OCI-M1 (cell line): ENCODE data around the gene ARL8B.
"Not testable (repeated sequence)": the region's sequence is repeated elsewhere in the genome, so short reads cannot be mapped to it uniquely, and the experiment has no call there.

ENCODE experiments used
- DNase-seq: peaks from one replicate; lab custom pipeline; 2025; lab: John Stamatoyannopoulos, UW

ARL8B gene

DNA sequence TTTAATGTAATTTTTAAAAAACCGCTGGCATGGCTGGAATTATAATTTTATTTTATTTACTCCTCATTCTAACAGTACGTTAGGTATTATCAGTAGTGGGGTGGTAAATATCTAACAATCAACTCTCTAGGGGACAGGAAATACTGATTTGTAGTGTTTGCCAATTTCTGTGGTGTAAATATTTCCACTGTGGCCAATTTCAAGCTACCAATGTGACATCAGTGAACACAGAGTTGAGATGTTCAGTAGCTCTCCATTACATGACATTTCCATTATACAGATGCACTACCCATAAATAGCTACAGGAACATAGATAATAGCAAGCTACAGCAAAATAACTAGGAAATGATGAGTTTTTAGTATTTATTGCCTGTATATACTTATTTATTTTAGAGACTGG, 10.0 kb upstream of the ARL8B start:
- no peak for DNase-seq

DNA sequence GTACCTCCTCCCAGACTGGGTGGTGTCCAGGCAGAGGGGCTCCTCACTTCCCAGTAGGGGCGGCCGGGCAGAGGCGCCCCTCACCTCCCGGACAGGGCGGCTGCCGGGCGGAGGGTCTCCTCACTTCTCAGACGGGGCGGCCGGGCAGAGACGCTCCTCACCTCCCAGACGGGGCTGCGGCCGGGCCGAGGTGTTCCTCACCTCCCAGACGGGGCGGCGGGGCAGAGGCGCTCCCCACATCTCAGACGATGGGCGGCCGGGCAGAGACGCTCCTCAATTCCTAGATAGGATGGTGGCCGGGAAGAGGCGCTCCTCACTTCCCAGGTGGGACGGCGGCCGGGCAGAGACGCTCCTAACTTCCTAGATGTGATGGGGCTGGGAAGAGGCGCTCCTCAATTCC, 8.4 kb upstream of the ARL8B start:
- not testable (repeated sequence) for DNase-seq

DNA sequence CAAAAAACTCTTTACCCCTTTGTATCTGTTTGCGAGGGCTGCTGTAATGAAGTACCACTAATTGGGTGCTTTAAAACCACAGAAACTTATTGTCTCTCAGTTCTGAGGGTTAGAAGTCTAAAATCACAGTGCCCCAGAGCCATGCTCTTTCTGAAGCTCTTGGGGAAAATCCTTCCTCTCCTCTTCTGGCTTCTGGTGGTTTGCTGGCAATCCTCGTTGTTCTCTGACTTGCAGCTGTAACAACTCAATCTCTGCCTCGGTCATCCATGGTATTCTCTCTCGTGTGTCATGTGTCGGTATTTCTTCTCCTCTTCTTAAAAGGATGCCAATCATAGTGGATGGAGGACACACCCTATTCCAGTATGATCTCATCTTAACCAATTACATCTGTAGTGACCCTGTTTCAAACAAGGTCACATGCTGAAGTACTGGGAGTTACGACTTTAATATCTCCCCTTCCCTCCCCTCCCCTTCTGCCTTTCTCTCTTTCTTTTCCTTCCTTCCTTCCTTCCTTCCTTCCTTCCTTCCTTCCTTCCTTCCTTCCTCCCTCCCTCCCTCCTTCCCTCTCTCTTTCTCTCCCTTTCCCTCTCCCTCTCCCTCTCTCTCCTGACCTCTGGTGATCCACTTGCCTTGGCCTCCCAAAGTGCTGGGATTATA, 6.5 kb upstream of the ARL8B start:
- DNase-seq: peak; percentile 36

DNA sequence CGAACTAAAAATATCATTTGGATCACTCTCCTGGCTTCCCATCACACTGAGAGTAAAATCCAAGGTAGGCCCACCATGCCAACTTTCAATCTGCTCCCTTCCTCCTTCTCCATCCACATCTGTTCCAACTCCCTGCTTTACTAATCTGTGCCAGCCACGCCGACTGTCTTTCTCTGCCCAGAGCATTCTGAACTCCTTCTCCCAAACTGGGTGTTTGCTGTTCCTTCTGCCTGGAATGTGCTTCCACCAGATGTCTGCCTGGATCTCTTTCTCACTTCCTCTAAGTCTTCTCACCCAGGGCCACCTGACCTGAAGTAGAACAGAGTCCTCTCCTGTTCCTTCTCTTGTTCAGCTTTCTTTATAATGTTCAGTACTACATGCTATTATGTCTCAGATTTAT, 5.6 kb upstream of the ARL8B start:
- no peak for DNase-seq

DNA sequence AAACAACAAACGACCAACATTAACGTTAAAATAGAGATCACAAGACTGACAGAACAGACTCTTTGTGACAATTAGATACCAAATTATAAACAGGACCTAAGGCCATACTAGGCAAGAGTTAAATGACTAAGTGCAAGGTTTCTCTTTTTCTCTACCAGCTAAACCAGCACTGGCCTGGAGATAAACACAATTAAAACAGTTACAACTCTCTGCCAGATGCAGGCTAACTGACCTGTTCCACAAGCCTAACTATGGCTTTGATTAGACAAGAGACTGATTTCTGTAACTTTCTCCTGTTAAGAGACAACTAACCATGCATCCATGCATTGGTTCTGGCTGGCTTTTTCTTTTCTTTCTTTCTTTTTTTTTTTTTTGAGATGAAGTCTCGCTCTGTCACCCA, 1.6 kb upstream of the ARL8B start:
- no peak for DNase-seq

DNA sequence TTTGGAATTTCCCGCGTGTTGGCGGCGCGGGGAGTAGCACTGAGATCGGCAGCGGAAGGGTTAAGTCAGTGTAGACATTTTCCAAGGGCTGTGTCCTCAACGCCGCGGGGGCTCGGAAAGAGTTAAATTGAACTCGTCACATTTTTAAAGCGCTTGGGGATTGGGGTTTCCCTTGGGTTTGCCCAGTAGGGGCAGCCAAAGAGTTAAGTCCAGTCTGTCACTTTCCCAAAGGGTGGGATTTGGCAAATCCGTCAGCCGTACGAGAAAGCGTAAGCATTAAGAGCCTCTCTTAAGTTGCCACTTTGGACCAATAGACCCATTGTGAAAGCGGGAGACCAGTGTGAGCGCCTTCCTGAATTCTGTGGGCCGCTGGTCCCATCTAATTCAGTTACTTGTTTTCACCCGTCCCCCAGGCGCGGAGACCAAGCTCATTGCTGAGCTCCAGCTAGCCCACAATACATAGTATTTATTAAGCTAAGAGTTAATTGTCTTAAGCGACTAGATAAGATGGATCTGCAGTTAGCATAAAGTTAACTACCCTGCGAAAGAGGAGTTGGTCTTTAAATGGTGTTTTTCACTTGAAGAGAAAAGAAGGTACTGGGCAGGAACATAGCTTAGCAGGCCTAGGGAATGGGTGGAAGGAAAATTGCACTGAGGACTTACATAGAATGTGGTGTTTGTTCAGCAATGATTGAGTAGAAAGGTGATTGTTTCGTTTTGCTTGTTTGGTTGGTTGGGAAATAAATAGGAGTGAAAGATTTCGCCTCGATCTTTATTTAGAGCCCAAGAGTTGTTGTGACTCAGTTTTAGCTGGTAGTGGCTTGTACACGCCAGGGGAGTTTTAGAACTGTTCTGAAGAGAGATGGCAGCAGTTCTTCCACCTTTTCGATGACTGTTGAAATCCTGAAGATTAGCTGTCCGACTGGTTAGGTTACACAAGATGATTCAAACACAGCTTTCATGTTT, 932 bp downstream of the ARL8B start:
- DNase-seq: peak; percentile 83

DNA sequence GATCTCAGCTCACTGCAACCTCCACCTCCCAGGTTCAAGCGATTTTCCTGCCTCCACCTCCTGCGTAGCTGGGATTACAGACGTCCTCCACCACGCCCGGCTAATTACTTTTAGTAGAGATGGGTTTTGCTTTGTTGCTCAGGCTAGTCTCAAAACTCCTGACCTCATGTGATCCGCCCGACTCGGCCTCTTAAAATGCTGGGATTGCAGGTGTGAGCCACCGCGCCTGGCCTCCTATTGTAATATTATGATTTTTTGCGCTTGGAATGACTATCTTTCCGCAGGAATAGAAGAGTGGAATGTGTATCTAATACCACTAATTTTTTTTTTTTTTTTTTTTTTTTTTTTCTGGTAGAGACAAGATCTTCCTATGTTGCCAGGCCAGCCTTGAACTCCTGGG, 1.8 kb downstream of the ARL8B start:
- DNase-seq: no peak

DNA sequence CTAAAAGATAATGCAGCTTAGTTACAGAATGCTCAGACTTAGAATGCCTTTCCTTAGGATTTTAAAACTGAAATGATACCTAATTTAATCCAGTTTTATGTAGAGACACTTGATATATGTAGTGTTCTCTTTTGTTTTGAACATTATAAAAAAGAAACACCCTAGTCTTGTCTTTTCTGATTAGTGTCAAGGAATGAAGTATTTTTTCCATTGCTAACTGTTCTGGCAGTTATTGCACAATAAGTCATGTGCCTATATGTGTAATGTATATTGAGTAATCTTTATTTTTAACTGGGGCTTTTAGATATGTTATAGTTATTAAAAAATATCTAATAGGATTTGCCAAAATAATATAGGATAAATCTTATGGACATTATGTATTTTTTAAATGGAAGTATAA, 4.5 kb downstream of the ARL8B start:
- peak; percentile 92 for DNase-seq

DNA sequence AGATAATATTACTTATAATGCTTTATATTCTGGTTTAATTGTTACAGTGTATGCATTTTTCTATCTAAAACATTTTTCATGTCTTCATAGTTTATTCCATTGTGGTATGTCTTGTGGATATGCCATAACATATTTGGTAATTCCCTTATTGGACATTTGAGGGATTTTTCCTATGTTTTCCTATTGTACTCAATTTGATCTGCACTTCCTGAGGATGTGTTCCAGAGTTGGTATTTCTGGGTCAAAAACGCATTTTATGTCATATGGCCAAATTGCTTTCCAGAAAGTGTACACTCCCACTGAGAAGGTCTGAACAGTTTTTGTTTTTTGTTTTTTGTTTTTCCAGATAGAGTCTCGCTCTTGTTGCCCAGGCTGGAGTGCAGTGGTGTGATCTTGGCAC, 6.8 kb downstream of the ARL8B start:
- DNase-seq: no peak

DNA sequence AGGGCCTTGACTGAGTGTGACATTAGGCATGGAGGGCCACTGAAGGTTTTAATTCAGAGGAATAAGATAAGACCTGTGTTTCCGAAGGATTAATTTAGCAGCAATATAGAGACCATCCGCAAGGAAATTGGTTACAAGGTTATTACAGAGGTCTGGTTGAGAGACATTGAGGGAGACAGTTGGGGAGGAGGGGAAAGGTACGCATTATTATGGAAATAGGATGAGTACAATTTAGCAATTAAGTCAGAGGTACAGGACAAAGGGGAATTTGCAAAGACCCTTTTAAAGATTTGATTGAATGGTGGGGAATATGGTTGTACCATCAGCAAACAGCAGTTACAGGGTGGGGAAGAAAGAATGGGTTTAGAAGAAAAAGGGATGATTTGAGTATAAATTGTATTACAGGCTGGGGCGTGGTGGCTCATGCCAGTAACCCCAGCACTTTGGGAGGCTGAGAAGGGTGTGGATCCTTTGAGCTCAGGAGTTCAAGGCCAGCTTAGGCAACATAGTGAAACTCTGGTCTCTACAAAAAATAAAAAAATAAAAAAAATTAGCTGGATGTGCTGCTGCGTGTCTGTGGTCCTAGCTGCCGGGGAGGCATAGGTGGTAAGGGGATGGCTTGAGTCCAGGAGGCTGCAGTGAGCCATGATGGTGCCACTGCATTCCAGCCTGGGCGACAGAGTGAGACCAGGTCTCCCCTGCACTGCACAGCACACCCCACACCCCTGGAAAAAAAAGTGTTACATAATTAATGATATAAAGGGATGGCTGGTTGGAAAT, 11.3 kb downstream of the ARL8B start:
- peak; percentile 74 for DNase-seq

DNA sequence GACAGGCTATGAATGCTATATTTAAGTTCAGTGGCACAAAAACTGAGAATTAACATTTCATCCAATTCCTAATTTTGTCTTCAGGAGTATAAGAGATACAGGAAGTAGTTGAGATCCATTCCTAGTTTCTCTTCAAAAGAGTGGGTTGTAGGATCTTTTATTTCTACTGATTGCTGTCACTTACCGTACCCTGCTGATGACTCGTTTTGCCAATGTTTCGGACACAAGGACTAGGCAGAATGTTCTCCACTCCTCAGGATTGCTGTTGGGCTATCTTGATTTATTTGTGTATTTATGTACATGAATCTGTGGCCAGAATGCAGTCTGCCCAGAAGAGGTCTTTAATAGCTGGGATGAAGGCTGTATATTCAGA, 11.9 kb downstream of the ARL8B start:
- DNase-seq: no peak

DNA sequence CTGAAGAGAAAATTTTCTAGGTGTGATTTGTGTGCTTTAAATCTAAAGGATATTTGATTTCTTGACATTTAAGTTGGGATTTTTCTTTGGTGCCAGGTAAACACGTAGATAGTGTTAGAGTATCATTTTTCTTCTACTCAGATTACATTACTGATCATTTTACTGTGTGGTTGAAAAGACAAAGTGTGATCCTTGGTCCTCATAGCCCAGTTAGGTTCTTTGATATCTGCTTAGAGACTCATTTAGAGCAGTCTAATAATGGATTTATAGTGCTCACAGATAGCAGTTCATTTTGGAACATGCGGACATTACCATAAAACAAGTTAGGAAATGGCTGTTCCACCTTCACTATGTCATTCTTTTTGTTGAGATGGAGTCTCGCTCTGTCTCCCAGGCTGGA, 12.4 kb downstream of the ARL8B start:
- DNase-seq: no peak

DNA sequence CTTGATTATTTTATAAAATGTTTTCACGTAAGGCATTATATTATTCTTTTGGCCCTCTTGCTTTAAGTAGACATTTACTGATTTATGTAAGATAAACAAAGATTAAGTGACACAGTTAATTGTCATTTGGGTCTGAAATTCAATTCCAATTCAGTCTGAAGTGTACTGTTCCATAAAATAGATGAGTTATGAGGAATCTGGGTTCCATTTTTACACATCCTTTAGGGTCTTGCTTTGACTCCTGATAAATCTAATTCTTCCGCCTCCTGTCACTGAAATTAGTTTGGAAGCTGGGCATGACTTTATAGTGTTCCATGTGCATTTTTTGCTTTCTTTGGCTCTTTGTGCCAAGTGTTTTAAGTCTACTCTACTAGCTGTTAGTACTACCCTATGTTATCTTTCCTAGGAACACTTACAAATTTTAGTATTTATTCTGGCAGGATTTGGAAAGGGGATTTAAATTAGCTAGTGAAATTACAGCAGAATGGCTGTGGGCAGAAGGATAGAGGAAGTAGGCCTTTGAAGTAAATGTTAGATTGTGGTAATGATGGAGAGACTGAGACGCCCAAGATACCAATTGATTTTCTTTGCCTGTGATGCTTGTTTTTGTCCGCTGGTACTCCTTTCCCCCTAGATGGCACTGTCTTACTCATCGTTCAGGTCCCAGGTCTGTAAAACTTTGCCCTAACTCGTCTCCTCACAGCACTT, 14.3 kb downstream of the ARL8B start:
- DNase-seq: peak; percentile 89

DNA sequence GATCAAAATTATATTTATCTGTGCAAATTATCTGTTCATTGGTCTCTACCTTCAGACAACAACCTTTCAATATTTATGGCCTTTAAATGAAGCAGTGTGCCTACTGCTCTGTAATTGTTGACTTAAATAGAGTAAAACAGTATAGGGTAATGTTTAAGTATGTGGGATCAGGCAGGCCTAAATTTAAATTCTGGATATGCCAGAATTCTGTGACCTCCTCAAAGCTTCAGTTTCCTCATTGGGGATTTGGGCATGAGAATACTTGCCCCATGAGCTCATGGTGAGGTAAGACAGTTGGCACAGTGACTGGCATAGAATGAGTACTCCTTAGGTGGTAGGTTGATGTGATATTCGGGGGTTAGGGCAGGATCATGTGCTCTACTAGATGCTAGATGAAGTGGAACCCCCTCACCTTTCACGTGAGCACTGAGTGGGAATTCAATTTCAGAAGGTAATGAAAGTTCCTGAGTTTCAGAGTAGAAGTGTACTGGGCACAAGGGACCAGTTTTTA, 14.9 kb downstream of the ARL8B start:
- no peak for DNase-seq

DNA sequence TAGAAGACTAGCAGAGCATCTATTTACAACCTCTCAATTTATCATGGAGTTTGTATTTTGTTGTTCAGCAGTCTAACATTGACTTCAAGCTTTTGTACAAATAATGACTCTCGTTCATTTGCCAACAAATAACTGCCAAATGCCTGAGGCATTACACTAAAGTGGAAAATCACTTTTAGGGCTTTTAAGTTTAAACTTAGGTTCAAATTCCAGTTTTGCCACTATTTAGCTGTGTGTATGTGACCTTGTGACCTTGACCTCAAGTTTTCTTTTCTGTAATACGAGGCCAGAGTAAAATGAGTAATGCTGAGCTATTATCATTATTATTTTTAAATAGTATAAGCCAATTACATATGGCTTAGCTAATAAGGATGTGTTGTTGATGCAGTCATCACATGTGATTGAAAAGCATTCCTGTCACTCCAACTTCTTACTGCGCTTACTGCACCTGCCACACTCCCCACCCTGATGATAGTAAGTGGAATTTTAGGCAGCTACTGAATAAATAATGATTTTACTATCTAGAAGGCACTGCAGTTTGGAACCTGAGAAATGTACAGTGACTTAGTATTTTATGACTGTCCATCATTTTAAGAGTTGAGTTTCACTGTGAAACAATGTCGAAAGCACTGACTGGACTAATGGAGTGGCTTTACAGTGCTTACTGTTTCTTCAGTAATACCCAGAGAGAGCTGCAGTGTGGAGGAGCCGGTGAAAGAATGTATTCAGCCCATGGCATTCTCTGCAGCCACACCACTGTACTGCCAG, 16.3 kb downstream of the ARL8B start:
- no peak for DNase-seq

DNA sequence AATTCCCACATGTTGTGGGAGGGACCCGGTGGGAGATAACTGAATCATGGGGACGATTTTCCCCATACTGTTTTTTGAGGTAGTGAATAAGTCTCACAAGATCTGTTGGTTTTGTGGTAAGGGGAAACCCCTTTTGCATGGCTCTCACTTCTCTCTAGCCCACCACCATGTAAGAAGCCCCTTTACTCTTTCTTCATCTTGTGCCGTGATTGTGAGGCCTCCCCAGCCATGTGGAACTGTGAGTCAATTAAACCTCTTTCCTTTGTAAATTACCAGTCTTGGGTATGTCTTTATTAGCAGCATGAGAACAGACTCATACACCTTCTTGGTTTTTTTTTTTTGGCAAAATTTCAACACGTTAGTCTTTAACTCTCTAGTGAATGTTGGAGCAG, 18.1 kb downstream of the ARL8B start:
- DNase-seq: no peak

DNA sequence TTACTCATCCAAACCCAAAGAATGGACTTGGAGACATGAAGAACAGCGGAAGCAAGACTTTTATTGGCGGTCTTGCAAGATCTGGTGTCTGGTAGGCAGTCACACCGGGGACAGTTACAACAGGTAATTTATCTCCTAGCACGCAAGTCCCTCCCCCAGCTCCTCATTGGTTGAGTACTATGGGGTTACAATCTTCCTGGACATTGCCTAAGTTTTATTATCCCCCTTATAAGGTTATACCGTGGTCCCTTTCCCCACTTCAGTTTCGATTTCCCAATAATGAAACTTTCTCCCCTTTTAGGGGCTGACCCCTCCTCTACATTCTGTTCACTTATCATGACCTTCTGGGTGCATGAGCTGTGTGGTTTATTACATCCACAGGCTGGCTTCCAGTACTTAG, 18.7 kb downstream of the ARL8B start:
- no peak for DNase-seq

DNA sequence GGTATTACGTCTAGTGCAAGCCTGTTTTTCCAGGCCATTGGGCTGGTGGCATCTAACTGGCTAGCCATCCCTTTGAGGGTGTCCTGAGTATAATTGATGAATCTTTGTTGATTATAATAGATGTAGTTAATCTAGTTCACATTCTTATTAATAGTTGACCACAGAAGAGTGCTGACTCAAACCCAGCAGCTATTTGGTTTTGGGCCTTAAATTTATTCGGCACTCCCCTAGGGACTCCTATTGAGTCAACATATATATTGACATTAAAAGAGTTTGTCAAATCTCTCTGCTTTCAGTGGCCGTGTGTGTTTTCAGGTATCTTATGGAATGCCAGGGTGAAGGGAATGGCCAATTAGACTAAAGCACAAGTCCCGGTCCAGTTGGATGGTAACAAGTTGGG, 19.7 kb downstream of the ARL8B start:
- DNase-seq: no peak

DNA sequence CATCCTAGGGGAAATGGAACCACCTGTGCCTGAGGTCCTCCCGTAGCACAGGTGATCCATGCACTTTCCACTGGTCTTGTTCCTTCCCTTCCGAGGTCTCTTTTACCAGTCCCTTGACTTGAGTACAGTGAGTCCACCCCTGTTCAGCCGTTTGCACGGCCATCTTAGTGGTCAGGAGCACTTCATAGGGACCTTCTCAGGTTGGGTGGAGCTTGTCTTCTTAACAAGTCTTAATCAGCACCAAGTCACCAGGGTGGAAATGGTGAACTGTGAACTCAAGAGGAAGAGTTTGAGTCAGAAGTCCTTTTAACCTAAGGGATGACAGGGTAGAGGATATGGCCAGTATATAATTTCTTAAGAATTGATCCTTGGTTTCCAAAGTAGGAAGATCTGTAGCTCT, 21.4 kb downstream of the ARL8B start:
- no peak for DNase-seq

DNA sequence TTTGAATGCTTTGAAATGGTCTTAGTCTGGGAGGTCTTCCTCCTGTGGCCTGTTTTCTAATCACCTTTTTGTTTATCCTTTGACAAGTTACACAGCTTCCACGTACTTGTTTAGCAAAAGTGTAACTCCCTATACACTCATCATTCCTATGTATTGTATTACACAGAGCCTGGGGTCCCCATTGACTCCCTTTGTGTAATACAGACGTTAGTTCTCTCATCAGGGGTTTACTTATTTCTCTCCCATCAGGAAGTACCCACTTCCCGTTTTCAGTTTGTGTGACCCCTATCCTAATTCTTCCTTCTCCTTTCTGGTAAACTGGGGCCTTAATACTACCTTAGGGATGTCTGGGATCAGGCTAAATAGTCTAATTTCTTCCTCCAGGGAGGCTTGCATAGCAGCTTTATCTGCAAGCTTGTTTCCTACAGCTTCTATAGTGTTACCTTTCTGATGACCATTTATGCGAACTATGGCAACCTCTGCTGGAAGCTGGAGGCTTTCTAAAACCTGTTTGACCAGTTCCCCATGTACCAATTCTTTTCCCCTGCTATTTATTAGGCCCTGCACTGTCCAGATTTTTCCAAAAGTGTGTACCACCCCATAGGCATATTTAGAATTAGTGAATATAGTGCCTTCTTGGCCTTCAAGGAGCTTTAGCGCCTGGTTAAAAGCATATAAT, 22.4 kb downstream of the ARL8B start:
- no peak for DNase-seq

DNA sequence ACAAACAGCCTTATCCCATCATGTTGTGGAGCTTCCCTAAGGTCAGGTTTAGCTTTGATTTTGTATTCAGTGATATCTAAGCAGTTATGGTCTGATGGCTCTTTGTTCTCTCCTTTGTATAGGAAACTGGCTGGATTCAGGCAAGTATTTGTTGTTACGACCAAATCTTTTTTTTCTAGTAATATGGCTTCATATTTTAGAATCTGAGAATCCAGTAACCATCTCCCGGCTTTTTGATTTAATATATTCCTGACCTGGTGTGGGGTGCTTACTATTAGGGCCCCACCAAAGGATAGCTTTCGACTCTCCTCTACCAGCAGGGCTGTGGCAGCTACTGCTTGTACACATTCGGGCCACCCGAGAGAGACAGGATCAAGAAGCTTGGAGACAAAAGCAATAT, 23.0 kb downstream of the ARL8B start:
- no peak for DNase-seq
